Natural killer cell (primary cell): ENCODE measurements around the gene BBS9. TPM values are rescaled to one million over a fixed set of nuclear protein-coding genes. Genes with fewer than 3 reads are reported as not detected.

Experiments used
- ATAC-seq, 3 donors: fragments of 150-1000 bp in 2 of 3; fragments of 200-7000 bp in 1 of 3; cut with Tn5 transposase; 1 replicate in 1 of 3; 2 replicates in 2 of 3; pipeline ENCODE4 v1.10.0; 2021; ENCODE audit warnings: mild to moderate bottlenecking in 2 of 3, moderate library complexity in 2 of 3
- DNase-seq, 2 donors: peaks; one replicate each; pipeline versions ENCODE4 v3.0.0 to v3.0.0-alpha.2; 2013 to 2021; ENCODE audit warnings: mixed read lengths in 1 of 2
- H3K27ac ChIP-seq: one replicate; pipeline ENCODE4 v1.5.1; 2013; ENCODE audit warnings: mild to moderate bottlenecking, low read length
- H3K27me3 ChIP-seq: one replicate; pipeline ENCODE4 v1.6.1; 2013; ENCODE audit warnings: low read length; ENCODE audit not compliant: control insufficient read depth, insufficient read depth
- H3K36me3 ChIP-seq: one replicate; pipeline ENCODE4 v1.6.1; 2013; ENCODE audit warnings: low read length; ENCODE audit not compliant: control insufficient read depth, insufficient read depth
- H3K4me1 ChIP-seq: one replicate; pipeline ENCODE4 v1.6.1; 2013; ENCODE audit warnings: low read length; ENCODE audit not compliant: control insufficient read depth, insufficient read depth
- H3K4me3 ChIP-seq: one replicate; pipeline ENCODE4 v1.5.1; 2013; ENCODE audit warnings: low read length
- H3K9me3 ChIP-seq: one replicate; pipeline ENCODE4 v1.6.1; 2013; ENCODE audit warnings: low read length; ENCODE audit not compliant: control insufficient read depth, insufficient read depth
- H3K27ac Mint-ChIP-seq, 2 donors: one replicate each; pipeline ENCODE4 v1.8.0; 2022; ENCODE audit warnings: mild to moderate bottlenecking in 2 of 2, mixed read lengths in 2 of 2, moderate library complexity in 1 of 2
- H3K27me3 Mint-ChIP-seq, 2 donors: one replicate each; pipeline ENCODE4 v1.8.0; 2022; ENCODE audit warnings: low read depth in 2 of 2, mixed read lengths in 2 of 2
- H3K36me3 Mint-ChIP-seq: one replicate; pipeline ENCODE4 v1.8.0; 2022; ENCODE audit warnings: mixed read lengths
- H3K4me1 Mint-ChIP-seq, 2 donors: one replicate each; pipeline ENCODE4 v1.8.0; 2022; ENCODE audit warnings: mixed read lengths in 2 of 2
- H3K4me3 Mint-ChIP-seq: one replicate; pipeline ENCODE4 v1.8.0; 2022; ENCODE audit warnings: mild to moderate bottlenecking, moderate library complexity, mixed read lengths
- H3K9me3 Mint-ChIP-seq, 2 donors: one replicate each; pipeline ENCODE4 v1.8.0; 2022; ENCODE audit warnings: mixed read lengths in 2 of 2
- whole genome bisulfite sequencing: methylation state at CpG from one replicate; pipeline ENCODE4 v1.1.7; 2013; ENCODE audit warnings: missing lambda C conversion rate; ENCODE audit not compliant: insufficient coverage; 5-methylcytosine and 5-hydroxymethylcytosine counted together
- intact Hi-C: fragments of 100-400 bp; cut with micrococcal nuclease; formaldehyde crosslinking; loops from one replicate; pipeline ENCODE4 v1.14.2; 2022
- total RNA-seq, 4 donors: library from RNA; stranded (reverse); fragments of 120-200 nt in 1 of 4; gene quantifications; one replicate each; pipeline versions ENCODE4 v1.2.3 to v1.2.4, GENCODE V29; 2013 to 2022
- TF ChIP-seq, protein P1 (sequence below): fragments of 200-600 bp; IDR thresholded peaks from one replicate; pipeline ENCODE4 v1.8.0; 2022; ENCODE audit warnings: antibody characterized with exemption

Gene BBS9
- total RNA-seq, 3 donors from 2014 or later (not counting 1 experiment from before 2014, with no cell fraction given), result 25.1 to 34.6 (median 34.4) TPM

DNA sequence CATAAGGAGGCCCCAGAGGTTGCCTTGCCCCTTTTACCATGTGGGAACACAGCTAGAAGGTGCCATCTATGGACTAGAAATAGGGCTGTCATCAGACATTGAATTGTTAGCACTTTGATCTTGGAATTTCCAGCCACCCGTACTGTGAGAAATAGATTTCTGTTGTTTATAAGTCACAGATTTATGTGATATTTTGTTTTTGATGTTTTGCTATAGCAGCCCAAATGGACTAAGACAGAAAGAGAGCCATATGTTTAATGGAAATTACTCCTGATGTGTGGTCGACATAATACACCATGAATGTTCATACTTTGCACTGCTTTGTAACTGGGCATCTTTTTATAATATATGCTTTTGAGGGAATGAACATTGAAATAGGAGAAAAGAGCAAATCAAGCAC, 302.2 kb downstream of the BBS9 start:
- Mint-ChIP-seq H3K36me3 (no peaks in the 10 kb centered on the region), H3K9me3 (no peaks in the 10 kb centered on the region), H3K4me1 (no peaks in the 10 kb centered on the region), H3K27ac (no peak overlapping the region), H3K4me3 (no peak overlapping the region), H3K27me3 (no peaks in the 10 kb centered on the region)
- Histone ChIP-seq H3K27me3 (no peaks in the 10 kb centered on the region), H3K4me1 (no peaks in the 10 kb centered on the region), H3K9me3 (no peaks in the 10 kb centered on the region), H3K36me3 (no peaks in the 10 kb centered on the region), H3K4me3 (no peak overlapping the region), H3K27ac (no peak overlapping the region)
- WGBS, result 100% methylated on average over 2 of the region's 2 CpGs
- TF ChIP-seq, protein P1, sequence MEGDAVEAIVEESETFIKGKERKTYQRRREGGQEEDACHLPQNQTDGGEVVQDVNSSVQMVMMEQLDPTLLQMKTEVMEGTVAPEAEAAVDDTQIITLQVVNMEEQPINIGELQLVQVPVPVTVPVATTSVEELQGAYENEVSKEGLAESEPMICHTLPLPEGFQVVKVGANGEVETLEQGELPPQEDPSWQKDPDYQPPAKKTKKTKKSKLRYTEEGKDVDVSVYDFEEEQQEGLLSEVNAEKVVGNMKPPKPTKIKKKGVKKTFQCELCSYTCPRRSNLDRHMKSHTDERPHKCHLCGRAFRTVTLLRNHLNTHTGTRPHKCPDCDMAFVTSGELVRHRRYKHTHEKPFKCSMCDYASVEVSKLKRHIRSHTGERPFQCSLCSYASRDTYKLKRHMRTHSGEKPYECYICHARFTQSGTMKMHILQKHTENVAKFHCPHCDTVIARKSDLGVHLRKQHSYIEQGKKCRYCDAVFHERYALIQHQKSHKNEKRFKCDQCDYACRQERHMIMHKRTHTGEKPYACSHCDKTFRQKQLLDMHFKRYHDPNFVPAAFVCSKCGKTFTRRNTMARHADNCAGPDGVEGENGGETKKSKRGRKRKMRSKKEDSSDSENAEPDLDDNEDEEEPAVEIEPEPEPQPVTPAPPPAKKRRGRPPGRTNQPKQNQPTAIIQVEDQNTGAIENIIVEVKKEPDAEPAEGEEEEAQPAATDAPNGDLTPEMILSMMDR, result no peak
- intact Hi-C loops, result no loop called here
- no peak for ATAC-seq
- no peak for DNase-seq

DNA sequence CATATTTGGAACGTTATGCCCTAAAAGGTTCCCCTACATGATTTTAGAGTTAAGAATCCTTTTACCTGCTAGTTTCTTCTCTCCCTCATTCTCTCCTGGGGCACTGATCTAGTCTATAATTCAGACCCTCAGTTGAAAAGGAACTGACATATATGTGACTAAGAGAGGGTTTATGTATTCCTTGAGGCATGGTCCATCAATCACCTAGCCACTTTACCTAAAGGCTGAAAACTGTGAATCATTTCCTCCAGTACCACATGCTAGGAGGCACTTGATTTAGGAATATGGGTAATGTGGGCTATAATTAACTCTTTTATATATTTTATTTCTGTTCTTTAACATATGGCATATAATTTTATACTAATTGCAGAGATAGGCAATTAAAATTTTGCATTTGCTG, 303.5 kb downstream of the BBS9 start:
- intact Hi-C loops, result no loop called here
- WGBS, result no CpG with 5 or more reads among the region's 1 CpG
- H3K4me1 ChIP-seq, result no peaks in the 10 kb centered on the region
- Mint-ChIP-seq H3K4me3 (no peak overlapping the region), H3K36me3 (no peaks in the 10 kb centered on the region), H3K4me1 (no peaks in the 10 kb centered on the region), H3K27me3 (no peaks in the 10 kb centered on the region), H3K27ac (no peak overlapping the region), H3K9me3 (no peaks in the 10 kb centered on the region)
- H3K27ac ChIP-seq, result no peak overlapping the region
- H3K27me3 ChIP-seq, result no peaks in the 10 kb centered on the region
- no peaks in the 10 kb centered on the region for H3K9me3 ChIP-seq
- H3K4me3 ChIP-seq, result no peak overlapping the region
- TF ChIP-seq, protein P1, result no peak
- no peaks in the 10 kb centered on the region for H3K36me3 ChIP-seq
- DNase-seq (no peak), ATAC-seq (no peak)

DNA sequence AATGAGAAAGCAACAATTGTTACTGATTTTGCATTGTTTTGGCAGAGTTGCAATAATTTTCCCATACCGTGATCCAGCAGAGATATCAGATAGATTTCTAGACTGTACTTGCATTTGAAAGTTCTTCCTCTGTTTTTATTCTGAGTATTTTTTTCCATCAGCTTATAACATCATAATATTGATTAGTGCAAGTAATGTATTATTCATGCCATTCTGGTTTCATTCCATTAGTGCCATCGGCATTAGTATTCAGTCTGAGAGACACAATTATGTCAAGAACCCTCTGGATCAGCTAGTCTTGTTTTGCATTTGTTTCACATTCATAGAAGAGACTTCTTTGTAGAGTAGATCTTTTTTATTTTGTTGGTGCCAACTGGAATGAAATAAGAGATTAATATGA, 304.0 kb downstream of the BBS9 start:
- intact Hi-C loops, result no loop called here
- H3K9me3 ChIP-seq, result no peaks in the 10 kb centered on the region
- Mint-ChIP-seq H3K36me3 (no peaks in the 10 kb centered on the region), H3K4me1 (no peaks in the 10 kb centered on the region), H3K9me3 (no peaks in the 10 kb centered on the region), H3K27ac (no peak overlapping the region), H3K4me3 (no peak overlapping the region), H3K27me3 (no peaks in the 10 kb centered on the region)
- TF ChIP-seq, protein P1, result no peak
- H3K36me3 ChIP-seq, result no peaks in the 10 kb centered on the region
- WGBS, result 100% methylated on average over 2 of the region's 2 CpGs
- no peaks in the 10 kb centered on the region for H3K4me1 ChIP-seq
- no peak overlapping the region for H3K27ac ChIP-seq
- no peak overlapping the region for H3K4me3 ChIP-seq
- no peaks in the 10 kb centered on the region for H3K27me3 ChIP-seq
- no peak for ATAC-seq
- DNase-seq, result no peak

DNA sequence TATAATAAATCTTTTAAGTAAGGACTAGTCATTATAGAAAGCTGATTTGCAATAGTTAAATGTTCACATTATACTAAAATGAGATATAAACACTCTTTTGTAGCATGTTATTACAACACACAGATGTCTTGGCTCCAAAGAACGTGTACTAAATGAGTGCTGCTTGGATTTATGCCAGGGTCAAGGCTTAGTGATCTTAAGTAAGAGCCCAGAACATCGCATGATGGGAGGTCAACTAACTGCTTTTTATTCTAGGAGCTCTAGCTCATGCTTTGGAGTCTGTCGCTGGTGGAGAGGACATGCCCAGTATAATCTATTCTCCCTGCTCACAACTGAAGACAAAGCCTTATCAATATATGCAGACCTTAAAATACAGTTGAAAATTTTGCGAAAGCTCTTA, 315.1 kb downstream of the BBS9 start:
- H3K4me3 Mint-ChIP-seq, result no peak overlapping the region
- H3K27ac ChIP-seq, result no peak overlapping the region
- intact Hi-C loops, result no loop called here
- no peaks in the 10 kb centered on the region for H3K27me3 ChIP-seq
- no peaks in the 10 kb centered on the region for H3K36me3 ChIP-seq
- no peaks in the 10 kb centered on the region for H3K36me3 Mint-ChIP-seq
- no peaks in the 10 kb centered on the region for H3K9me3 Mint-ChIP-seq
- TF ChIP-seq, protein P1, result no peak
- H3K4me1 ChIP-seq, result no peaks in the 10 kb centered on the region
- H3K4me1 Mint-ChIP-seq, result peaks cover 16 to 20% of the 10 kb centered on the region in 2 donors
- ATAC-seq, result no peak
- DNase-seq, result no peak
- no peak overlapping the region for H3K4me3 ChIP-seq
- no peaks in the 10 kb centered on the region for H3K9me3 ChIP-seq
- peaks cover 0 to 3% of the 10 kb centered on the region in 2 donors for H3K27me3 Mint-ChIP-seq
- WGBS, result 95% methylated on average over 4 of the region's 4 CpGs
- H3K27ac Mint-ChIP-seq, result no peak overlapping the region
